ENCODE results near the gene UTP25.

UTP25 gene

DNA sequence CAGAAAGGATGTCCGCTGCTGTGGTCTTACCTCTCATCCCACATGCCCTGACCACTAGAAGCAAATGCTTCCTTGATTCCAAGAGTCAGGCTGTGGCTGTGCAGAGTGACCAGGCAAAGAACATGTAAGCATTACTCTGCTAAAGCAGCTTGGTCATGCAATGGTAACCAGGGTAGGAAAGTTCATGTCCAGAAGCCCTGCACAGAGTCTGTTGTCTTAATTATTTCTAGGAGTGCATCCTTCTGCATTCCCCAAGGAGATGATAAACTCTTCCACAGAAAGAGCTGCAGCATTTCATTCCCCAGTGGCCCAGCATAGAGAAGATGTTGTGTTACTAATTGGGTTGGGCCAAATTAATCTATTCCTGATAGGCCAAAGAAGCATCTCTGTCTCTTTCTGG, 10.1 kb upstream of the UTP25 start:
- TF ChIP-seq FOXP2 (optimal IDR thresholded peaks at IDR 0.05; ENCODE audit: borderline replicate concordance, extremely low read depth, extremely low read length, insufficient read depth) (no peak), SIN3A (IDR thresholded peaks at IDR 0.05; ENCODE audit: borderline replicate concordance, insufficient read depth, low read length) (no peak), TAF1 (IDR thresholded peaks at IDR 0.05; ENCODE audit: borderline replicate concordance, insufficient read depth, low read length) (no peak), POLR2AphosphoS5 (IDR thresholded peaks at IDR 0.05; ENCODE audit: low read depth, low read length) (no peak)
- TF ChIP-seq, protein P1, sequence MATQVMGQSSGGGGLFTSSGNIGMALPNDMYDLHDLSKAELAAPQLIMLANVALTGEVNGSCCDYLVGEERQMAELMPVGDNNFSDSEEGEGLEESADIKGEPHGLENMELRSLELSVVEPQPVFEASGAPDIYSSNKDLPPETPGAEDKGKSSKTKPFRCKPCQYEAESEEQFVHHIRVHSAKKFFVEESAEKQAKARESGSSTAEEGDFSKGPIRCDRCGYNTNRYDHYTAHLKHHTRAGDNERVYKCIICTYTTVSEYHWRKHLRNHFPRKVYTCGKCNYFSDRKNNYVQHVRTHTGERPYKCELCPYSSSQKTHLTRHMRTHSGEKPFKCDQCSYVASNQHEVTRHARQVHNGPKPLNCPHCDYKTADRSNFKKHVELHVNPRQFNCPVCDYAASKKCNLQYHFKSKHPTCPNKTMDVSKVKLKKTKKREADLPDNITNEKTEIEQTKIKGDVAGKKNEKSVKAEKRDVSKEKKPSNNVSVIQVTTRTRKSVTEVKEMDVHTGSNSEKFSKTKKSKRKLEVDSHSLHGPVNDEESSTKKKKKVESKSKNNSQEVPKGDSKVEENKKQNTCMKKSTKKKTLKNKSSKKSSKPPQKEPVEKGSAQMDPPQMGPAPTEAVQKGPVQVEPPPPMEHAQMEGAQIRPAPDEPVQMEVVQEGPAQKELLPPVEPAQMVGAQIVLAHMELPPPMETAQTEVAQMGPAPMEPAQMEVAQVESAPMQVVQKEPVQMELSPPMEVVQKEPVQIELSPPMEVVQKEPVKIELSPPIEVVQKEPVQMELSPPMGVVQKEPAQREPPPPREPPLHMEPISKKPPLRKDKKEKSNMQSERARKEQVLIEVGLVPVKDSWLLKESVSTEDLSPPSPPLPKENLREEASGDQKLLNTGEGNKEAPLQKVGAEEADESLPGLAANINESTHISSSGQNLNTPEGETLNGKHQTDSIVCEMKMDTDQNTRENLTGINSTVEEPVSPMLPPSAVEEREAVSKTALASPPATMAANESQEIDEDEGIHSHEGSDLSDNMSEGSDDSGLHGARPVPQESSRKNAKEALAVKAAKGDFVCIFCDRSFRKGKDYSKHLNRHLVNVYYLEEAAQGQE (IDR thresholded peaks at IDR 0.05; ENCODE audit: insufficient read depth in 1 of 2, low read depth in 2 of 2, low read length in 2 of 2): no peak

DNA sequence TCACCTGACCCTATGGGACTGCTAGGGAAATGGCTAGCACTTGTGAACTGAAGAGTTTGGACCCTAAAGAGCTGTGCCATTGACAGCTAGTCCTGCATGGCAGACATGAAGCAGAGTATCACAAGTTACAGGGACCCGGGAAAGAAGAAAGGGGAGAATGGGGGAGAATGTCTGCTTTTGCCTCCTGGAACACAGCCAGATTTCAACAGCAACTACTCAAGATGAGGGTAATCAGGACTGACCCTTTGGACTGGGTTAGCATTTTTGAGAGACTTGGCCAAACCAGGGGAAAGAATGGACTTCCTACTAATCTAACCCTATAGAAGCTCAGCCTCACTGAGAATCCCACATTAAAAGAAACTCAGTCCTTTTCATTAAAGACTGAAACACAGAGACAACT, 8.7 kb upstream of the UTP25 start:
- TF ChIP-seq, protein P1 (IDR thresholded peaks at IDR 0.05; ENCODE audit: insufficient read depth in 1 of 2, low read depth in 2 of 2, low read length in 2 of 2): no peak
- no peak for TF ChIP-seq SIN3A (IDR thresholded peaks at IDR 0.05; ENCODE audit: borderline replicate concordance, insufficient read depth, low read length)
- no peak for TF ChIP-seq POLR2AphosphoS5 (IDR thresholded peaks at IDR 0.05; ENCODE audit: low read depth, low read length)
- TF ChIP-seq TAF1 (IDR thresholded peaks at IDR 0.05; ENCODE audit: borderline replicate concordance, insufficient read depth, low read length): no peak
- TF ChIP-seq FOXP2 (optimal IDR thresholded peaks at IDR 0.05; ENCODE audit: borderline replicate concordance, extremely low read depth, extremely low read length, insufficient read depth): no peak

DNA sequence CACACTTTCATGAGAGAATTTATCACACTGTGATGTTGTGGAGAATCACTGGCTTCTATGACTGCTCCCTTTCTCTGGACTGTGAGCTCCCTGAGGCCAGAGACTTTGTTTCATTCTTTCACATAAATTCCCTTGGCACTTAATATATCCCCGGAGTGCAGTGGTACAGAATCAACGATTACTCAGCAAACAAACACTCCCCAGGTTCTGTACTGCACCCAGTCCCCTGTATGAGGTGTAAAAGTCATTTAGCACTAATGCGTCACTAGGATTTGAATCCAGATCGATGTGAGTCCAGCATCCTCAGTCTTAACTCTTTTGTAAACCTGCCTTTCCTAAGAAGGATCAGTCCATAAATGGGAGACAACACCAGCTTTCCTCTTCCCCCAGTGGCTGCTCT, 6.8 kb upstream of the UTP25 start:
- TF ChIP-seq FOXP2 (optimal IDR thresholded peaks at IDR 0.05; ENCODE audit: borderline replicate concordance, extremely low read depth, extremely low read length, insufficient read depth) (no peak), TAF1 (IDR thresholded peaks at IDR 0.05; ENCODE audit: borderline replicate concordance, insufficient read depth, low read length) (no peak), POLR2AphosphoS5 (IDR thresholded peaks at IDR 0.05; ENCODE audit: low read depth, low read length) (no peak), SIN3A (IDR thresholded peaks at IDR 0.05; ENCODE audit: borderline replicate concordance, insufficient read depth, low read length) (no peak)
- TF ChIP-seq, protein P1 (IDR thresholded peaks at IDR 0.05; ENCODE audit: insufficient read depth in 1 of 2, low read depth in 2 of 2, low read length in 2 of 2): no peak

DNA sequence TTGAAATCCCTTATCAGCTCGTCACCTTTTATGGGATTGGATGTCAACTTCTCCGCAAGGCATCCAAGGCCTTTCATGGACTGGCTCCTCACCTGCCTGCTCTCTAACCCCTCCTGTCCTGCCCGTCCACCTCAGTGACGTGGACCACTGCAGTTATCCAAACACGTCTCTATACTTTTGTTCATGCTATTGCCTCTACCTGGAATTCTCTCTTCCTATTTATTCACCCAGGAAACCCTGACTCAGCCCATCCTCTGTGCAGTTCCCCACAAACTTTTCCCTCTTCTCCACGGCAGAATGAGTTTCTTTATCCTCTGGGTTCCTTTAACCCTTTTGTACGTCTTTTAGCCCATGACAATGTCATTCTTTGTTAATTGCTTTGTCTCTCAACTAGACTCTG, 5.1 kb upstream of the UTP25 start:
- TF ChIP-seq TAF1 (IDR thresholded peaks at IDR 0.05; ENCODE audit: borderline replicate concordance, insufficient read depth, low read length): no peak
- TF ChIP-seq POLR2AphosphoS5 (IDR thresholded peaks at IDR 0.05; ENCODE audit: low read depth, low read length): no peak
- TF ChIP-seq FOXP2 (optimal IDR thresholded peaks at IDR 0.05; ENCODE audit: borderline replicate concordance, extremely low read depth, extremely low read length, insufficient read depth): no peak
- TF ChIP-seq, protein P1 (IDR thresholded peaks at IDR 0.05; ENCODE audit: insufficient read depth in 1 of 2, low read depth in 2 of 2, low read length in 2 of 2): no peak
- no peak for TF ChIP-seq SIN3A (IDR thresholded peaks at IDR 0.05; ENCODE audit: borderline replicate concordance, insufficient read depth, low read length)
